GM19463 (cell line): Measurements from ENCODE around the gene TTYH1.
"Not testable (repeated sequence)": the region's sequence is repeated elsewhere in the genome, so short reads cannot be mapped to it uniquely, and the experiment has no call there.

ENCODE experiments used
- ATAC-seq: cut with Tn5 transposase; IDR thresholded peaks from one replicate; pipeline ENCODE4 v1.9.1; 2021; ENCODE audit warnings: mild to moderate bottlenecking, moderate library complexity; ENCODE audit not compliant: unreplicated experiment

TTYH1 gene

GRCh38 chr19:54436628-54437252 is 21.5 kb downstream of the TTYH1 start:
- ATAC-seq, result no peak

GRCh38 chr19:54439174-54439851 is 24.0 kb downstream of the TTYH1 start:
- no peak for ATAC-seq

GRCh38 chr19:54440641-54441040 is 25.4 kb downstream of the TTYH1 start:
- ATAC-seq, result no peak

DNA sequence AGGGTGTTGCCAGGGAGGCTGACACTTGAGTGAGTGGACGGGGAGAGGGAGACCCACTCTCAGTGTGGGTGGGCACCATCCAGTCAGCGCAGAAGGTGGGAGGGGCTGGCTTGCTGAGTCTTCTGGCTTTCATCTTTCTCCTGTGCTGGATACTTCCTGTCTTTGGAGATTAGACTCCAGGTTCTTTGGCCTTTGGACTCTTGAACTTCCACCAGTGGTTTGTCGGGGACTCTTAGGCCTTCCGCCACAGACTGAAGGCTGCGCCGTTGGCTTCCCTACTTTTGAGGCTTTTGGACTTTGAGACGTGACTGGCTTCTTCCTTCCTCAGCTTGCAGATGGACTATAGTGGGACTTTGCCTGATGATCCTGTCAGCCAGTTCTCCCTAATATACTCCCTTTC is 29.5 kb downstream of the TTYH1 start:
- ATAC-seq, result no peak

DNA sequence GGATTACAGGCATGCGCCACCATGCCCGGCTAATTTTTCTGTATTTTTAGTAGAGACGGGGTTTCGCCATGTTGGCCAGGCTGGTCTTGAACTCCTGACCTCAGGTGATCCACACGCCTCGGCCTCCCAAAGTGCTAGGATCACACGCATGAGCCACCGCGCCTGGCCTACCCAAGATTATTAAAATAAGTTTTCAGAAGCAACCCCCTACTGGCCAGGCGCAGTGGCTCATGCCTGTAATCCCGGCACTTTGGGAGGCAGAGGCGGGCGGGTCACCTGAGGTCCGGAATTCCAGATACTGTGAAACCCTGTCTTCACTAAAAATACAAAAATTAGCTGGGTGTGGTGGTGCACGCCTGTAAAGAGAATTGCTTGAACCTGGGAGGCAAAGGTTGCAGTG is 31.1 kb downstream of the TTYH1 start:
- ATAC-seq, result not testable (repeated sequence)

- no peak for ATAC-seq
These were observed 32.9 kb downstream of the TTYH1 start for GRCh38 chr19:54448040-54448773.

- peak; percentile 90 for ATAC-seq
These were observed 33.8 kb downstream of the TTYH1 start, which contains the start of gene LENG8 for GRCh38 chr19:54448774-54449700. Gene LENG8, plus strand, starts transcription at chr19:54449199. Its CDS starts 2,146 bp downstream, at chr19:54451345.

DNA sequence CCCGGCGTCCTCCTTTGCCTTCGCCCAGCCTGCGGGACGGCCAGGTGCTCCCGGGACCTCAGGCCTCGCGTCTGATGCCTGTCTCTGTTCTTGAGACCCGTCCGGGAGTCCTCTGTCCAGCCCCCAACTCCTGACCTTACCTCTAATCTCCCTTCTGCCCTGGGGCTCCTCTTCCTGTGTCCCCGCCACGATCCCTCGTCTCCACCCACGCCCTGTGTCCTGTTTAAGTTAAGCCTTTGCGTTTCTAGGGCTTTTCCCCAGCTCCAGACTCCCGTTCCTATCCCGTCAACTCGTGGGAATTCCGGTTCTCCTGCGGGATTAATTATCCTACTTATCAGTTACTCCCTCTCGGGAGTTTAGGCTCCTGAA is 34.4 kb downstream of the TTYH1 start:
- no peak for ATAC-seq

DNA sequence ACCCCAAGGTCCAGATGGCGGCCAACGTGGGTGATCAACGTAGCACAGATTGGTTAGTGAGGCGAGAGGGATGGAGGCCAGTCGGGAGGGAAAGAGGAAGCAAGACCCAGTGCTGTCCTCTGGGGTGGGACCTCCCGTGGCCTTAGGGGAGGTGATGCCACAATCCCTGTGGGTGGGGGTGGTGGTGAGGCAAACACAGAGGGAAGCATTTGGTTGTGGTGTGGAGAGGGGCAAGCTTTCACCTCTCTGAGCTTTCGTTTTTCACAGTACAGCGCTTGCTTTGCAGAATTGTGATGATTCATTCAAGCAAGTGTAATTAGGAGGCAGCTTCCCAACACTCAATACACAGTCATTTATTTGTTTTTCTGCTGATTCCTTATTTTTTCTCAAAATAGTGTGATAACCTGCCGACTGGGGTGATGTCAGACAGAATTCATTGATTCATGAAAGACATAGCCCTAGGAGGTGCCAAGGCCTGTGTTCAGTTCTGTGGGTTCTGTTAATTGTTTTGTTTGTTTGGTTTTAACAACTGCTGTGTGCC is 36.1 kb downstream of the TTYH1 start:
- no peak for ATAC-seq

DNA sequence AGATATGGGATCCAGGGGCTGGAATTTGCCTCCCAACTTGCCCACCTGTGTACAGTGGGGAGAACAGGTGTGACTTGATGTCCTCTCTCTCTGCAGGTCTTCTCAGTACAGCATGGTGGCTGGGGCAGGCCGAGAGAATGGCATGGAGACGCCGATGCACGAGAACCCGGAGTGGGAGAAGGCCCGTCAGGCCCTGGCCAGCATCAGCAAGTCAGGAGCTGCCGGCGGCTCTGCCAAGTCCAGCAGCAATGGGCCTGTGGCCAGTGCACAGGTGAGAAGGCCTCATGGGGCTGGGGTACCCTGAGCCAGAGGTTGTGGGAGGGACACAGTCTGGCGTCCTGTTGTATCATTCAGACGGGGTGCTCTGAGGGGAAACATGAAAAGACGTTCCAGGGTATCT is 36.7 kb downstream of the TTYH1 start:
- ATAC-seq, result no peak

- ATAC-seq, result no peak
These were observed 37.4 kb downstream of the TTYH1 start for GRCh38 chr19:54452626-54453025.

GRCh38 chr19:54453921-54454780 is 38.9 kb downstream of the TTYH1 start:
- ATAC-seq, result no peak

GRCh38 chr19:54454781-54455675 is 39.8 kb downstream of the TTYH1 start:
- no peak for ATAC-seq

DNA sequence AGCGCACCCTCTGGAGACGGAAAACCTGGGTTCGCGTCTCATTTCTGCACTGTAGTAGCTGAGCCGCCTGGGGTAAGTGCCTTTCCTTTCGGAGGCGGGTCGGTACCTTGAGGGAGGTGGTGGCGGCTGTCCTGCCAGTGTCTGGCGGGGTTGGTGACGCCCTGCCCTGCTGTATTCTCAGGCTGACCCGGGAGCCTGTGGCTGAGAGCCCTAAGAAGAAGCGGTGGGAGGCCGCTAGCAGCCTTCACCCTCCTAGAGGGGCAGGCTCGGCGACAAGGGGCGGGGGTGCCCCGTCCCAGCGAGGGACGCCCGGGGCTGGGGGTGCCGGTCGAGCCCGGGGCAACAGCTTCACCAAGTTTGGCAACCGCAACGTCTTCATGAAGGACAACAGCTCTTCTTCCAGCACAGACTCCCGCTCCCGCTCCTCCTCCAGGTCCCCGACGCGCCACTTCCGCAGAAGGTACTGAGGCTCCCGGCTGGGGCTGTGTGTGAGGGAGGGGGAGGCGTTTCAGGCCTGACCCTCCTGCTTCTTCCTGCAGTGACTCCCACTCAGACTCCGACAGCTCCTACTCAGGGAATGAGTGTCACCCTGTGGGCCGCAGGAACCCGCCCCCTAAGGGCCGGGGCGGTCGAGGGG is 40.6 kb downstream of the TTYH1 start:
- ATAC-seq, result no peak

- no peak for ATAC-seq
These were observed 41.4 kb downstream of the TTYH1 start for GRCh38 chr19:54456423-54457373.

- ATAC-seq, result no peak
These were observed 42.7 kb downstream of the TTYH1 start for GRCh38 chr19:54457773-54458647.
